ENCODE measurements around the gene RPS6KL1.

Gene RPS6KL1

GRCh38 chr14:74904635-74905503 lies 18.2 kb downstream of the RPS6KL1 start:
- no peaks in the 10 kb centered on the region for H3K9me3 ChIP-seq (ENCODE audit: control insufficient read depth, insufficient read depth, low read length)
- no peaks in the 10 kb centered on the region for H3K4me1 ChIP-seq (ENCODE audit: control insufficient read depth, insufficient read depth, low read length)
- no peak for DNase-seq (ENCODE audit: low read depth, low spot score)
- H3K27me3 ChIP-seq (ENCODE audit: control insufficient read depth, insufficient read depth, low read length) = no peaks in the 10 kb centered on the region
- WGBS (ENCODE audit: insufficient coverage, insufficient read length) = no CpG with 5 or more reads among the region's 6 CpGs
- peaks cover 24% of the 10 kb centered on the region for H3K36me3 ChIP-seq (ENCODE audit: control insufficient read depth, insufficient read depth, low read length)
- no peak overlapping the region for H3K27ac ChIP-seq (ENCODE audit: low read length)
- no peak overlapping the region for H3K4me3 ChIP-seq (ENCODE audit: low read length)

DNA sequence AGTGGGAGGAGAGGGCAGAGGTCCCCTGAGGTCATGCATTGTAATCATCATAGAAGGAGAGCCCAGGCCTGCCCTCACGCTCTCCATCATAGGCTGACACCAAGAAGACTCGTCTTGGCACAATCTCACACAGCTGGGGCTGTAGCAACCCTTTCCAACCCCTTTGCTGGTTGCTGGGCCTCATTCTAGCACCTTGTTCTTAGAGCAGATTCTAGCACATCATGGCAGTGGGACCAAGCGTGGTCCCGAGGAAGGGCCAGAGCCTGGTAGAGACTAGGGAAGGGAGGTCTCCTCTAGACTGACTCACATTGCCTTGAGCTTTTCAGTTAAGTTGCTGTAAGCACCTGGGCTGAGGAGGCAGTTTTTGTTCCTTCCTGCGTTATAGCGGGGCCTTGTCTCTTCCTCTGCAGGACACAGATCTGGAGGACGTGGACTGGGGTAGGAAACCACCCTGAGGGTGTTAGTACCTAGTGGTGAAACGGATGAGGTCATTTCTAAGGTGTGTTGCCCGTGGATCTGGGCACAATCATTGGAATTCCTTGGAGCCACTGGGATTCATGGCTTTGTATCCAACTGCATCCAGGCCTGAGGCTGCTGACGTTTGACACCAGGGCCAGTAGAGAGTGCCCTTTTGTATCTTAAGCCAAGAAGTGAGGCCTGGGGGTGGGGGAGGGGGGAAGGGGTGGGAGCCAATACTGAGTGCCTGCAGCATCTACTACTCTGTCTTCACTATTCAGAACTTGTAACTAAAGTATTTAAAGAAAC lies 19.9 kb downstream of the RPS6KL1 start:
- Histone ChIP-seq H3K4me3 (ENCODE audit: low read length) (no peak overlapping the region), H3K9me3 (ENCODE audit: control insufficient read depth, insufficient read depth, low read length) (no peaks in the 10 kb centered on the region), H3K36me3 (ENCODE audit: control insufficient read depth, insufficient read depth, low read length) (peaks cover 41% of the 10 kb centered on the region), H3K27me3 (ENCODE audit: control insufficient read depth, insufficient read depth, low read length) (no peaks in the 10 kb centered on the region), H3K4me1 (ENCODE audit: control insufficient read depth, insufficient read depth, low read length) (no peaks in the 10 kb centered on the region), H3K27ac (ENCODE audit: low read length) (no peak overlapping the region)
- DNase-seq (ENCODE audit: low read depth, low spot score) = no peak
- WGBS (ENCODE audit: insufficient coverage, insufficient read length) = no CpG with 5 or more reads among the region's 10 CpGs

GRCh38 chr14:74898694-74899093 lies 24.4 kb downstream of the RPS6KL1 start:
- DNase-seq (ENCODE audit: low read depth, low spot score) = no peak
- H3K27me3 ChIP-seq (ENCODE audit: control insufficient read depth, insufficient read depth, low read length) = no peaks in the 10 kb centered on the region
- H3K27ac ChIP-seq (ENCODE audit: low read length) = no peak overlapping the region
- WGBS (ENCODE audit: insufficient coverage, insufficient read length) = no CpG with 5 or more reads among the region's 5 CpGs
- no peaks in the 10 kb centered on the region for H3K4me1 ChIP-seq (ENCODE audit: control insufficient read depth, insufficient read depth, low read length)
- H3K4me3 ChIP-seq (ENCODE audit: low read length) = no peak overlapping the region
- H3K36me3 ChIP-seq (ENCODE audit: control insufficient read depth, insufficient read depth, low read length) = peaks cover 61% of the 10 kb centered on the region
- H3K9me3 ChIP-seq (ENCODE audit: control insufficient read depth, insufficient read depth, low read length) = no peaks in the 10 kb centered on the region

- no peak overlapping the region for H3K4me3 ChIP-seq (ENCODE audit: low read length)
- H3K4me1 ChIP-seq (ENCODE audit: control insufficient read depth, insufficient read depth, low read length) = no peaks in the 10 kb centered on the region
- no peaks in the 10 kb centered on the region for H3K9me3 ChIP-seq (ENCODE audit: control insufficient read depth, insufficient read depth, low read length)
- H3K27me3 ChIP-seq (ENCODE audit: control insufficient read depth, insufficient read depth, low read length) = no peaks in the 10 kb centered on the region
- peaks cover 65% of the 10 kb centered on the region for H3K36me3 ChIP-seq (ENCODE audit: control insufficient read depth, insufficient read depth, low read length)
- no peak for DNase-seq (ENCODE audit: low read depth, low spot score)
- WGBS (ENCODE audit: insufficient coverage, insufficient read length) = no CpG with 5 or more reads among the region's 2 CpGs
- H3K27ac ChIP-seq (ENCODE audit: low read length) = no peak overlapping the region
Observed at GRCh38 chr14:74898083-74898482, 25.0 kb downstream of the RPS6KL1 start.

DNA sequence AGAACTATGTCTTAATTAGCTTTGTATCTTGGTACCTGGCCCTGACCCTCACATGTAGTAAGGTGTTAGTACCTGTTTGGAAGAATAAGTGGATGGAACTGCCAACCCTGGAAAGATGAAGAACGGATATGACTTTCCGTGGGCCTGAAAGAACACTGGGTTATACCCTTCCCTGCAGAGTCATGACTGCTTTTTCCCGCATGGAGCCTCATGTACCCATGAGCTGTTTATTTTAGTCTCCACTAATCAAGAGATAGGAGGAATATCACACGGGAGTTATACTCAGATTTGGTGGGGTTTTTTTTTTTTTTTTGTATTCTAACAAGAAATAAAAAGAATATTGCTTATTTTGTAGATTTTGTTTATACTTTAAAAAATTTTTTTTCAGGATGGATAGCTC lies 25.4 kb downstream of the RPS6KL1 start:
- H3K9me3 ChIP-seq (ENCODE audit: control insufficient read depth, insufficient read depth, low read length) = no peaks in the 10 kb centered on the region
- H3K4me1 ChIP-seq (ENCODE audit: control insufficient read depth, insufficient read depth, low read length) = no peaks in the 10 kb centered on the region
- H3K36me3 ChIP-seq (ENCODE audit: control insufficient read depth, insufficient read depth, low read length) = peaks cover 65% of the 10 kb centered on the region
- no CpG with 5 or more reads among the region's 4 CpGs for WGBS (ENCODE audit: insufficient coverage, insufficient read length)
- H3K27ac ChIP-seq (ENCODE audit: low read length) = no peak overlapping the region
- DNase-seq (ENCODE audit: low read depth, low spot score) = no peak
- no peak overlapping the region for H3K4me3 ChIP-seq (ENCODE audit: low read length)
- H3K27me3 ChIP-seq (ENCODE audit: control insufficient read depth, insufficient read depth, low read length) = no peaks in the 10 kb centered on the region

DNA sequence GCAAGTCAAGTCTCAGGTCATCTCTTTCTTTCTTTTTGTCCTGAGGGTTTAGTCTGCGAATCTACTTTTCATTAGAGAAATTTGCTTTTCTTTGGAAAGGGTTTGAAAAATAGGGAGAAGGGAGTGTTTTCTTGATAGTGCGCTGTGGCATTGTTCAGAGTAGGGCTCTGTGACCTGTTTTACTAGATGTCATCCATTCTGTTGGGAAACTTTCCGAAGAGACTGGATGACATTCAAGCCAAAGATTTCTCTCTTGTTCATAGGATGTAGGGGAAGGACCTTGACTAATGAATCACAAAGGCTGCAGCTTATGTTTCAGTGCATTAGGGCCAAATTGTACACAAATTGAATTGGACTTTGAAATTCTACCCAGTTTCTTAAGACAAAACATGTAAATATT lies 26.7 kb downstream of the RPS6KL1 start:
- peaks cover 63% of the 10 kb centered on the region for H3K36me3 ChIP-seq (ENCODE audit: control insufficient read depth, insufficient read depth, low read length)
- no peaks in the 10 kb centered on the region for H3K27me3 ChIP-seq (ENCODE audit: control insufficient read depth, insufficient read depth, low read length)
- DNase-seq (ENCODE audit: low read depth, low spot score) = no peak
- WGBS (ENCODE audit: insufficient coverage, insufficient read length) = no CpG with 5 or more reads among the region's 3 CpGs
- H3K4me1 ChIP-seq (ENCODE audit: control insufficient read depth, insufficient read depth, low read length) = no peaks in the 10 kb centered on the region
- no peaks in the 10 kb centered on the region for H3K9me3 ChIP-seq (ENCODE audit: control insufficient read depth, insufficient read depth, low read length)
- no peak overlapping the region for H3K4me3 ChIP-seq (ENCODE audit: low read length)
- H3K27ac ChIP-seq (ENCODE audit: low read length) = no peak overlapping the region

- Histone ChIP-seq H3K36me3 (ENCODE audit: control insufficient read depth, insufficient read depth, low read length) (peaks cover 51% of the 10 kb centered on the region), H3K27me3 (ENCODE audit: control insufficient read depth, insufficient read depth, low read length) (no peaks in the 10 kb centered on the region), H3K4me3 (ENCODE audit: low read length) (no peak overlapping the region), H3K4me1 (ENCODE audit: control insufficient read depth, insufficient read depth, low read length) (no peaks in the 10 kb centered on the region; the same call in 1 of the 2 replicates), H3K9me3 (ENCODE audit: control insufficient read depth, insufficient read depth, low read length) (no peaks in the 10 kb centered on the region), H3K27ac (ENCODE audit: low read length) (no peak overlapping the region)
- WGBS (ENCODE audit: insufficient coverage, insufficient read length) = no CpG with 5 or more reads among the region's 4 CpGs
- DNase-seq (ENCODE audit: low read depth, low spot score) = no peak
Observed at GRCh38 chr14:74893614-74894091, 29.4 kb downstream of the RPS6KL1 start.

DNA sequence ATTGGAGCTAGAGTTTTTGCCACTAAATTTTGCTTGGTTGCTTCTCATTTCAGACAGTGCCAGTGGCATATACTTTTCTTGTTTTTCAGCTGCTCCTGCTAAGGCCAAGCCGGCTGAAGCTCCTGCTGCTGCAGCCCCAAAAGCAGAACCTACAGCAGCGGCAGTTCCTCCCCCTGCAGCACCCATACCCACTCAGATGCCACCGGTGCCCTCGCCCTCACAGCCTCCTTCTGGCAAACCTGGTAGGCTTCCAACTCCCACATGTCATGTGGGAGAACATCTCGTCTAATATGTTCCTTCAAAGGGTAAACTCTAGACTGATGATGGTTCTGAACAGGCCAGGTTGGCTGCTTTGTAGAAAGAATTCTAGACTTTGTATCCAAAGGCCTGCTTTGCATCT lies 30.3 kb downstream of the RPS6KL1 start:
- no CpG with 5 or more reads among the region's 5 CpGs for WGBS (ENCODE audit: insufficient coverage, insufficient read length)
- no peaks in the 10 kb centered on the region; the same call in 1 of the 2 replicates for H3K4me1 ChIP-seq (ENCODE audit: control insufficient read depth, insufficient read depth, low read length)
- DNase-seq (ENCODE audit: low read depth, low spot score) = no peak

DNA sequence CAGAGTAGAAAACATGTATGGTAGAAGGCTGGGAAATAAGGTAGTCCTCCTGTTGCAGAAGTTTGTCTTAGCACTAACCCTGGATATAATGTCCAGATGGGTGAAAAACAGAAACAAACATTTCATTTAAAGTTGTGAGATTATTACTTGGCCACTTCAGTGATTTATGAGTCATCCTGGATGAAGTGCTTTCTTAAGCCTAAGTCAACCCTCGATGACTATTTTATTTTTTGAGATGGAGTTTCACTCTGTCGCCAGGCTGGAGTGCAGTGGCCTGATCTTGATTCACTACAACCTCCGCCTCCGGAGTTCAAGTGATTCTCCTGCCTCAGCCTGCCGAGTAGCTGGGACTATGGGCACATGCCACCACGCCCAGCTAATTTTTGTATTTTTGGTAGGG lies 31.2 kb downstream of the RPS6KL1 start:
- Histone ChIP-seq H3K4me1 (ENCODE audit: control insufficient read depth, insufficient read depth, low read length) (no peaks in the 10 kb centered on the region; the same call in 1 of the 2 replicates), H3K36me3 (ENCODE audit: control insufficient read depth, insufficient read depth, low read length) (peaks cover 41% of the 10 kb centered on the region), H3K9me3 (ENCODE audit: control insufficient read depth, insufficient read depth, low read length) (no peaks in the 10 kb centered on the region), H3K4me3 (ENCODE audit: low read length) (no peak overlapping the region), H3K27ac (ENCODE audit: low read length) (no peak overlapping the region), H3K27me3 (ENCODE audit: control insufficient read depth, insufficient read depth, low read length) (no peaks in the 10 kb centered on the region)
- no peak for DNase-seq (ENCODE audit: low read depth, low spot score)
- no CpG with 5 or more reads among the region's 6 CpGs for WGBS (ENCODE audit: insufficient coverage, insufficient read length)

More for the DNA sequence above, 30.3 kb downstream of the RPS6KL1 start:
- Histone ChIP-seq H3K9me3 (ENCODE audit: control insufficient read depth, insufficient read depth, low read length) (no peaks in the 10 kb centered on the region), H3K27me3 (ENCODE audit: control insufficient read depth, insufficient read depth, low read length) (no peaks in the 10 kb centered on the region), H3K27ac (ENCODE audit: low read length) (no peak overlapping the region), H3K36me3 (ENCODE audit: control insufficient read depth, insufficient read depth, low read length) (peaks cover 44% of the 10 kb centered on the region), H3K4me3 (ENCODE audit: low read length) (no peak overlapping the region)

GRCh38 chr14:74890262-74890661 lies 32.8 kb downstream of the RPS6KL1 start:
- no peak overlapping the region for H3K27ac ChIP-seq (ENCODE audit: low read length)
- H3K27me3 ChIP-seq (ENCODE audit: control insufficient read depth, insufficient read depth, low read length) = no peaks in the 10 kb centered on the region
- peaks cover 6% of the 10 kb centered on the region; the same call in 1 of the 2 replicates for H3K4me1 ChIP-seq (ENCODE audit: control insufficient read depth, insufficient read depth, low read length)
- no peak overlapping the region for H3K4me3 ChIP-seq (ENCODE audit: low read length)
- no peak for DNase-seq (ENCODE audit: low read depth, low spot score)
- no CpG with 5 or more reads among the region's 6 CpGs for WGBS (ENCODE audit: insufficient coverage, insufficient read length)
- H3K9me3 ChIP-seq (ENCODE audit: control insufficient read depth, insufficient read depth, low read length) = no peaks in the 10 kb centered on the region
- H3K36me3 ChIP-seq (ENCODE audit: control insufficient read depth, insufficient read depth, low read length) = peaks cover 36% of the 10 kb centered on the region

Measured in iPS DF 6.9 (cell line).